IPS-18c (cell line): ENCODE measurements around the gene ADNP.
"Not testable (repeated sequence)": the region's sequence is repeated elsewhere in the genome, so short reads cannot be mapped to it uniquely, and the experiment has no call there.

Experiments
- H3K4me3 ChIP-seq: 2 replicates; pipeline ENCODE4 v1.7.0; 2013; ENCODE audit warnings: low read depth, mild to moderate bottlenecking, low read length, moderate library complexity; ENCODE audit not compliant: insufficient read depth
- H3K9me3 ChIP-seq: one replicate; pipeline ENCODE4 v1.6.1; 2013; ENCODE audit warnings: mild to moderate bottlenecking, low read length, moderate library complexity; ENCODE audit not compliant: control insufficient read depth, insufficient read depth

The ADNP gene

GRCh38 chr20:50885068-50885467 is 46.2 kb downstream of the ADNP start:
- Histone ChIP-seq H3K9me3 (no peaks in the 10 kb centered on the region), H3K4me3 (no peak overlapping the region)

- Histone ChIP-seq H3K9me3 (no peaks in the 10 kb centered on the region), H3K4me3 (no peak overlapping the region)
These were observed 47.4 kb downstream of the ADNP start for GRCh38 chr20:50883856-50884255.

DNA sequence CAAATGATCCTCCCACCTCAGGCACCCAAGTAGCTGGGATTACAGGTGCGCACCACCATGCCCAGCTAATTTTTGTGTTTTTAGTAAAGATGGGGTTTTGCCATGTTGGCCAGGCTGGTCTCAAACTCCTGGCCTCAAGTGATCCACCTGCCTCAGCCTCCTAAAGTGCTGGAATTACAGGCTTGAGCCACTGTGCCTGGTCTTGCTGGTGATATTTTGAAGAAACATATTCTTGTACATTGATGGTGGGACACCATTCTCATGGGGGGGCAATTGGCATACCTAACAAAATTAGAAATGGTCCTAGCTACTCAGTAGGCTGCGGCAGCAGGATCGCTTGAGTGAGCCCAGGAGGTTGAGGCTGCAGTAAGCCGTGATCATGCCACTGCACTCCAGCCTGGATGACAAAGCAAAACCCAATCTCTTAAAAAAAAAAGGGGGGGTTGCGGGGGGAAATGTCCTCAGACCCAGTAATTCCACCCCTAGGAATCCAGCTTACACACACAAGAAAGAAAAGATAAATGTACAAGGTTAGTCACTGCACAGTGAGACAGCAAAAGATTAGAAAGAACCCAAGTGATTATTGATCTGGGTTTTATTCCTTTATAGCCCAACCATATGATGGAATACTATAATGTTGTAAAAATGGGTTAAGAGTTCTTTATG is 49.3 kb downstream of the ADNP start:
- not testable (repeated sequence) for H3K9me3 ChIP-seq, H3K4me3 ChIP-seq

GRCh38 chr20:50879649-50880550 is 51.3 kb downstream of the ADNP start:
- no peaks in the 10 kb centered on the region for H3K9me3 ChIP-seq
- H3K4me3 ChIP-seq: no peak overlapping the region

GRCh38 chr20:50877232-50877743 is 53.9 kb downstream of the ADNP start:
- no peaks in the 10 kb centered on the region for H3K9me3 ChIP-seq
- no peak overlapping the region for H3K4me3 ChIP-seq

- no peaks in the 10 kb centered on the region for H3K9me3 ChIP-seq
- no peak overlapping the region for H3K4me3 ChIP-seq
These were observed 54.4 kb downstream of the ADNP start for GRCh38 chr20:50876816-50877215.

GRCh38 chr20:50876063-50876685 is 55.1 kb downstream of the ADNP start:
- H3K9me3 ChIP-seq: no peaks in the 10 kb centered on the region
- H3K4me3 ChIP-seq: no peak overlapping the region

DNA sequence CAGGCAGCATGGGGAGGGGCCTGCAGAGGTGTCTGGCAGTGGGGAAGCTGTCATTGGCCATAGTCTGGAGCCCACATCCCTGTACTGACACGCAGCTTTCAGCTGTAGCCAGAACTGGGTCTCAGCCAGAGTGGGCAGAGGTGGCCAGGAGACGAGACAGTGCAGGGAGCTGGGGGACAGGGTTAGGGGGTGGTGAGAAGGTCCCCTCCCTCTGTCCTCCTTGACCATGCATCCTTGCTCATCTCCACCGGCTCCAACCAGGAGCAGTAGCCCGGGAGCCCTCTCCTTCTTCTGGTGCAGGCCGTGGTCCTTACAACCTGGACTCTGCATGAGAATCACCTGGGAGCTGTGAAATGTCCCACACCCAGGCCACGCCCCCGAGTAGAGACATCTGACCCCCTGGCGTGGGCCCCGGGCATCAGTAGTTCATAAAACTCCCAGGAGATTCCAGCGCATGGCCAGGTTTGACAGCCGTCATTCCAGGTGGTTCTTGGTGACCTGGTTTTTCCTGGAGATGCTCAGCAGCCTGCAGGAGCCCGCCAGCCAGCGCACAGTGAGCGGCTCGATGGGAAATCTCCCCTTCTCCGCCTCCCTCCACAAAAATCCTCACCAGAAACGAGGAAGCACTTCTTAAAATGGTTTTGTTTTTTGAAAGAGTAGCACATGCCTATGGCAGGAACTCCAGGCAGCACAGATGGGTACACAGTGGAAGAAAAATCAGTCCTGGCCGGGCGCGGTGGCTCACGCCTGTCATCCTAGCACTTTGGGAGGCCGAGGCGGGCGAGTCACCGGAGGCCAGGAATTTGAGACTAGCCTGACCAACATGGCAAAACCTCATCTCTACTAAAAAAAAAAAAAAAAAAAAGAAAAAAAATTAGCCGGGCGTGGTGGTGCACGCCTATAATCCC is 56.2 kb downstream of the ADNP start:
- Histone ChIP-seq H3K4me3 (no peak overlapping the region), H3K9me3 (no peaks in the 10 kb centered on the region)

DNA sequence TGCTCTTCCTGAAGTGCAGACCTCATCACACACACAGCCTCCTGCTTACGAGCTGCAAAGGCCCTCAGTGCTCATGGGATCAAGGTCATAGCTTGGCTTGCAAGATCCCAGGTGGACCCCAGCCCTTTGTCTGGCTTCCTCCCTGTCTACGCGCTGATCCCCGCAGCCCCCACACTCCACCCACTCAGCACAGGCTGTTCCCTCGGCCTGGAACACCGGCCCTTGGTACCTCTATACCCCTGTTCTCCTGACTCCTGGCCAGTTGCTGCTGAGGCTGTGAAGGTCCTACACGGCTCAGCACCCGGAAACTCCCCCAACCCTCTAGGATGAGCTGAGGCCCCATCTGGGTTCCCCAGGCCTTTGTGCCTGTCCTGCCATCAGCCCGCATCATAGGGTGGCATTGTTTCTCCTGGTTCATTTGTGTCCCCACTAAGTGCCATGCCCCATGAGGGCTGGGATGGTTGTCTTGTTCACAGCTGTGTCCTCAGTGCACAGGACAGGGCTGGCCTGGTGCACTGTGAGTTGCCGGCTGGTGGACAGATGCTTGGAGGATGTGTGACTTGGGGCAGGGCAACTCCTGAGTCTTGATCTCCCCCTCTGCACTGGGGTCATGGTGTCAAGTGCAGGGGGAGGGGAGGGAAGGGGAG is 57.0 kb downstream of the ADNP start:
- H3K4me3 ChIP-seq: no peak overlapping the region
- no peaks in the 10 kb centered on the region for H3K9me3 ChIP-seq

DNA sequence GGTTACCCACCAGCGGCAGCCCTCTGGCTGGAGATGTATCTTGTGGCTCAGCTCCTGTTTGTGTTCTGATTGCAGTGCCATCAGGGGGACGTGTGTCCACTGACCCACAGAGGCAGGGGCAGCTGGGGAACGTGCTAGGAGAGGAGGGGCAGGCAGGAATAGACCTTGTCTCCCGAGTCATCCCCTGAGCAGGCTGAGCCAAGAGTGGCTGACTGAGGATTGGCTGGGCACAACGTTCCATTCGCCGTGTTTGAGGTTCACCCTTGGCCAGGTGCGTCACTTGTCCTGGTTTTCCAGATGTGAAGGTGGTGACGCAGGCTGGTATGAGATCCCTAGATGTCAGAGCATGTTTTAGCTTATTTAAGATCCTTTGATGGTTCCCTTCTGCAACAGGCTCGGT is 57.7 kb downstream of the ADNP start:
- Histone ChIP-seq H3K4me3 (no peak overlapping the region), H3K9me3 (no peaks in the 10 kb centered on the region)

DNA sequence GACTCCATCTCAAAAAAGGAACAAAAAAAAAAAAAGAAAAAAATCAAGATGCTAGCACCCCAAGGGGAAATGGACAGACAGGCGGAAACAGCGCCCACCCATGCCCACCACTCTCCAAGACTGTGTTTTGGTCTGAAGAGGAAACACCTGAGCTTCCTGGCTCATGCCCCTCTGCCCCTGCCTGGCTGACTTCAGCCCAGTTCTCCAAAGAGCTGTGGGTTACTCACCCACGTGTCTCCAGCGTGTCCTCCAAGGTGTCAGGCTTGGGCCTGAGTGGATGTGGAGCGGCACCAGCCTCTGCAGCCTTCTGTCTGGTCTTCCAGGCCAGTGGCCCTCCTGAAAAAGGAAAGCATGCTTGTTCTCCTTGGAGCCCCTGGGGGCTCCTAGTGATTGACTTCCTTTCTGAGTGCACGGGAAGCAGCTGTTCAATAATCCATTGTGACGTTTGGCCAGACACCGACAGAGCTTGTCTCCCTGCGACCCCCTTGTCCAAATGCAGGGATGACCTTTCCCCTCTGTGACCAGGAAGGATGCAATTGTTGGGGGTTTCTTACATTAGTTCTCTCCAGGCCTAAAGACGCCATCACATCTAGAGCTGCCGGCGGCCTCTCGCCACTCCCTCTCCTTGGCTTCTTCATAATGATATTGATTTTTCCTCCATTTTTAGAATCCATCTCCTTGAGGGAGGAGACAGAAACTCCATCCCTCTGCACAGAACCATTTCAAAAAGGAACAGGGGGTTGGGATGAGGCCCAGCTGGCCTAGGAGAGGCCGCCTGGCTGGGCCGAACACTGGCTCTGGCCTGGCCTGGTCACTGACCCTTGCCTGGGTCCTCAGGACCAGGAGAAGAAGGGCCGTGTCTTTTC is 58.4 kb downstream of the ADNP start:
- Histone ChIP-seq H3K9me3 (no peaks in the 10 kb centered on the region), H3K4me3 (no peak overlapping the region)

DNA sequence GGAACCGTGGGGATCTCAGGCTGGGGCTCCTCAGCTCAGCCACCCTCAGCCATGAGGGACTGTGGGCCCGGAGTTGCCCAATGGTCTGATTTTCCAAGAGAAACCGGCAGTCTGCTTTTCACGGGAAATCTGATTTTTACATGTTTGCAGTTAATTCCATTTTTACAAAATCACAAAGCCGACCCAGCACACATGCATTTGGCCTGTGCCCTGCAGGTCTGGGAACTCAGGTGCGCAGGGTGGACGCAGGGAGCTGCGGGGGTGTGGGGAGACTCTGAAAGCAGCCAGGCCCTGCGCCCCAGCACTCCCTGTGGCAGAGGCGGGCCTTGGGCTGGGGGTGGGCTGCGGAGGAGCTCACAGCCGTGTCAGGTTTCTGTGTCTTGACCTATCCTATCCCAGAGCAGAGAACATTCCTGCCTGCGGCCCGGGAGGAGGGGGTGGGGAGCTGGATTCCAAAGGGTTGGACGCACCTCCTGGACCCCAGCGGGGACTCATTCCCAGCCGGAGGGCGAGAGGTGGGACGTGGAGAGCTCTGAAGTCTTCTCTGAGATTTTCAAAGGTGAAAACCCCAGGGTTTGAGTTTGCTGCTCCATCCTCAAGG is 60.6 kb downstream of the ADNP start:
- Histone ChIP-seq H3K9me3 (no peaks in the 10 kb centered on the region), H3K4me3 (peak overlapping the region; percentile 54)

- no peak overlapping the region for H3K4me3 ChIP-seq
- H3K9me3 ChIP-seq: no peaks in the 10 kb centered on the region
These were observed 62.4 kb downstream of the ADNP start for GRCh38 chr20:50868509-50869495.

- H3K4me3 ChIP-seq: no peak overlapping the region
- H3K9me3 ChIP-seq: no peaks in the 10 kb centered on the region
These were observed 63.4 kb downstream of the ADNP start for GRCh38 chr20:50867805-50868204.
